HepG2 (cell line): ENCODE measurements around the gene SMAD2. TPM values are rescaled to one million over a fixed set of nuclear protein-coding genes. Genes with fewer than 3 reads are reported as not detected.
A peak's percentile ranks its signal among the peaks of the same experiment; 100 is the strongest.

Experiments used
- ATAC-seq: fragments of 200-7000 bp; cut with Tn5 transposase; 3 replicates; pipeline ENCODE4 v1.9.1; 2020; ENCODE audit warnings: mild to moderate bottlenecking, moderate library complexity
- BruUV-seq: library from RNA; stranded (reverse); fragments of 400-500 nt; replicated peaks from 2 replicates; lab custom pipeline; 2021; lab: Mats Ljungman, UMichigan
- CTCF ChIA-PET: fragments of 300-600 bp; formaldehyde crosslinking; extraction: SDS; loops from one replicate; lab custom pipeline; 2021; ENCODE audit warnings: low total read pairs, inconsistent platforms, low intra/inter-chr PET ratio; lab: Yijun Ruan, JAX
- POLR2A ChIA-PET: fragments of 350-600 bp; sonication (Branson Sonifier 250); formaldehyde crosslinking; loops from one replicate; lab custom pipeline; 2020; ENCODE audit warnings: antibody characterized with exemption, inconsistent platforms; lab: Yijun Ruan, JAX
- DNase-seq: peaks from one replicate; pipeline ENCODE4 v3.0.0-alpha.2; 2015; ENCODE audit warnings: low spot score
- FAIRE-seq: peaks from 3 replicates; lab custom pipeline; 2011; peaks lifted over from hg19 to GRCh38; lab: Jason Lieb, UNC
- H2AFZ ChIP-seq: one replicate; pipeline ENCODE4 v1.6.1; 2011; ENCODE audit warnings: low read length, inconsistent platforms
- H3K27ac ChIP-seq: fragments of 300-600 bp; 3 replicates; pipeline ENCODE4 v1.8.0; 2011; ENCODE audit warnings: mixed run types, mild to moderate bottlenecking, mixed read lengths, low read length, inconsistent platforms; ENCODE audit not compliant: insufficient read depth; ENCODE audit errors: extremely low read length
- H3K27me3 ChIP-seq, 2 experiments: fragments of 200-600 bp in 1 of 2; 2 replicates in 1 of 2; 3 replicates in 1 of 2; pipeline versions ENCODE4 v1.6.0 to v1.8.0; 2011; ENCODE audit warnings: low read length in 2 of 2, mild to moderate bottlenecking in 2 of 2, moderate library complexity in 2 of 2, inconsistent platforms in 1 of 2; ENCODE audit not compliant: insufficient read depth in 2 of 2, control insufficient read depth in 1 of 2
- H3K36me3 ChIP-seq, 2 experiments: fragments of 200-600 bp in 1 of 2; replicated peaks in 1 of 2; 2 replicates in 1 of 2; 3 replicates in 1 of 2; pipeline versions ENCODE4 v1.5.1 to v1.8.0; 2011; ENCODE audit warnings: low read length in 2 of 2, inconsistent platforms in 1 of 2; ENCODE audit not compliant: insufficient read depth in 2 of 2, control insufficient read depth in 1 of 2
- H3K4me1 ChIP-seq: 2 replicates; pipeline ENCODE4 v1.5.1; 2012; ENCODE audit warnings: low read length, inconsistent platforms; ENCODE audit not compliant: insufficient read depth
- H3K4me2 ChIP-seq: 2 replicates; pipeline ENCODE4 v1.6.0; 2011; ENCODE audit warnings: low read depth, low read length, inconsistent platforms
- H3K4me3 ChIP-seq, 3 experiments: fragments of 200-600 bp in 1 of 3; sonication (generic), shearing (Covaris generic) in 1 of 3; replicated peaks in 1 of 3; 2 replicates each; pipeline ENCODE4 v1.5.1; 2011 to 2016; ENCODE audit warnings: low read length in 3 of 3, inconsistent platforms in 2 of 3, low read depth in 2 of 3, mild to moderate bottlenecking in 2 of 3, control low read depth in 1 of 3, mixed read lengths in 1 of 3; ENCODE audit not compliant: insufficient read depth in 1 of 3
- H3K79me2 ChIP-seq: one replicate; pipeline ENCODE4 v1.6.1; 2011; ENCODE audit warnings: low read length, inconsistent platforms; ENCODE audit not compliant: insufficient read depth
- H3K9ac ChIP-seq: 2 replicates; pipeline ENCODE4 v1.6.0; 2011; ENCODE audit warnings: mild to moderate bottlenecking, low read depth, low read length, inconsistent platforms; ENCODE audit not compliant: insufficient read depth
- H3K9me3 ChIP-seq: 2 replicates; pipeline ENCODE4 v1.5.1; 2012; ENCODE audit warnings: mild to moderate bottlenecking, low read length
- H4K20me1 ChIP-seq: 2 replicates; pipeline ENCODE4 v1.6.0; 2011; ENCODE audit warnings: inconsistent platforms, mild to moderate bottlenecking, low read length, moderate library complexity; ENCODE audit not compliant: insufficient read depth
- KLF15 ChIP-seq: sonication (generic); formaldehyde crosslinking; IDR thresholded peaks from 2 replicates; pipeline ENCODE4 v1.8.1; 2023; ENCODE audit warnings: borderline replicate concordance, mild to moderate bottlenecking, inconsistent platforms, missing genetic modification reagents, mixed read lengths
- KLF6 ChIP-seq: IDR thresholded peaks from 2 replicates; pipeline ENCODE4 v1.8.0; 2016; ENCODE audit warnings: missing biosample characterization, missing genetic modification reagents
- POGZ ChIP-seq: sonication (generic); formaldehyde crosslinking; IDR thresholded peaks from 2 replicates; pipeline ENCODE4 v1.4.0; 2020; ENCODE audit warnings: mild to moderate bottlenecking, missing genetic modification reagents
- RXRA ChIP-seq: sonication (generic); formaldehyde crosslinking; IDR thresholded peaks from 2 replicates; pipeline ENCODE4 v1.5.1; 2020; ENCODE audit warnings: missing genetic modification reagents
- SAP130 ChIP-seq: IDR thresholded peaks from 2 replicates; pipeline ENCODE4 v1.6.1; 2016; ENCODE audit warnings: low read depth
- STAG1 ChIP-seq: sonication (generic); formaldehyde crosslinking; IDR thresholded peaks from 2 replicates; pipeline ENCODE4 v1.4.0; 2020; ENCODE audit warnings: missing genetic modification reagents
- YEATS4 ChIP-seq: sonication (generic); formaldehyde crosslinking; IDR thresholded peaks from 2 replicates; pipeline ENCODE4 v1.4.0; 2020; ENCODE audit warnings: missing genetic modification reagents, borderline replicate concordance
- ZNF256 ChIP-seq: sonication (generic); formaldehyde crosslinking; conservative IDR thresholded peaks from 2 replicates; pipeline ENCODE4 v1.4.0; 2020; ENCODE audit warnings: missing genetic modification reagents
- ZNF382 ChIP-seq: sonication (generic); formaldehyde crosslinking; IDR thresholded peaks from 2 replicates; pipeline ENCODE4 v1.5.0; 2020; ENCODE audit warnings: missing genetic modification reagents, mild to moderate bottlenecking, borderline replicate concordance
- ZNF546 ChIP-seq: sonication (generic); formaldehyde crosslinking; conservative IDR thresholded peaks from 2 replicates; pipeline ENCODE4 v1.8.1; 2023; ENCODE audit warnings: mild to moderate bottlenecking, missing genetic modification reagents
- ZNF737 ChIP-seq: sonication (generic); formaldehyde crosslinking; IDR thresholded peaks from 2 replicates; pipeline ENCODE4 v1.5.0; 2020; ENCODE audit warnings: missing genetic modification reagents, mild to moderate bottlenecking, borderline replicate concordance
- ZNF749 ChIP-seq: sonication (generic); formaldehyde crosslinking; IDR thresholded peaks from 2 replicates; pipeline ENCODE4 v1.8.0; 2022; ENCODE audit warnings: mild to moderate bottlenecking, missing genetic modification reagents, moderate library complexity, borderline replicate concordance
- ZNF768 ChIP-seq: sonication (generic); formaldehyde crosslinking; IDR thresholded peaks from 2 replicates; pipeline ENCODE4 v1.4.0; 2020; ENCODE audit warnings: missing genetic modification reagents
- WGBS: methylation state at CpG from one replicate; pipeline ENCODE4 v1.1.6; 2017; ENCODE audit warnings: low lambda C conversion rate; 5-methylcytosine and 5-hydroxymethylcytosine counted together
- in situ Hi-C: cut with HindIII; loops from 2 replicates; pipeline ENCODE4 v1.10.0; 2017; ENCODE audit warnings: low pct_unique_long_range_greater_than_20kb; ENCODE audit not compliant: extremely low pct_ligation_motif_present
- intact Hi-C: fragments of 100-400 bp; cut with micrococcal nuclease; formaldehyde crosslinking; loops from one replicate; pipeline ENCODE4 v1.10.0; 2022; ENCODE audit not compliant: unreplicated experiment
- polyA plus RNA-seq, 8 experiments: library from polyadenylated mRNA; depleted of rRNA in 3 of 8; stranded (reverse) in 7 of 8; unstranded in 1 of 8; fragments of >200 nt; fragmentation: Illumina TruSeq in 4 of 8; extraction: Trizol in 4 of 8; gene quantifications; 2 replicates each; pipeline versions ENCODE4 v1.2.1 to v1.2.3, GENCODE V29; 2011 to 2016; ENCODE audit warnings: low read depth in 4 of 8, missing spikeins in 1 of 8, mixed read lengths in 1 of 8; ENCODE audit not compliant: insufficient read depth in 1 of 8
- total RNA-seq, 5 experiments: library from RNA; depleted of rRNA; stranded (reverse); fragments of >200 nt; fragmentation: Illumina TruSeq; extraction: Trizol; gene quantifications; 2 replicates each; pipeline ENCODE4 v1.2.3, GENCODE V29; 2016; ENCODE audit warnings: low read depth in 1 of 5
- TF ChIP-seq, protein P1 (sequence below): sonication (generic); formaldehyde crosslinking; IDR thresholded peaks from 2 replicates; pipeline ENCODE4 v1.5.0; 2020; ENCODE audit warnings: mild to moderate bottlenecking, missing genetic modification reagents, moderate library complexity

SMAD2 gene
- total and polyA plus RNA-seq, 2 of the 13 experiments (the other 11 are each of a cell fraction or from before 2014, with no cell fraction given) = 40.2 to 96.2 TPM

DNA sequence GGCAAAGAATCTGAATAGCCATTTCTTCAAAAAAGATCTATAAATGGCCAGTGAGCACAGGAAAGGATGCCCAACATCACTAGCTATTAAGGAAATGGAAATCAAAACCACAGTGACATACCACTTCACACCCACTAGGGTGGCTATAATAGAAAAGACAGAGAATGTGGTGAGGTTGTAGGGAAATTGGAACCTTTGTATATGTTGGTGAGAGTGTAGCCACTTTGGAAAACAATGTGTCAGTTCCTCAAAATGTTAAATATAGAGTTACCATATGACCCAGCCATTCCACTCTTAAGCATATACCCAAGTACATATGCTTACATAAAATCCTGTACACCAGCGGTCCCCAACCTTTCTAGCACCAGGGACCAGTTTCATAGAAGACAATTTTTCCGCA is 152.8 kb downstream of the SMAD2 start:
- CTCF ChIA-PET = no interaction called here
- no peak for ATAC-seq
- POLR2A ChIA-PET = no interaction called here

DNA sequence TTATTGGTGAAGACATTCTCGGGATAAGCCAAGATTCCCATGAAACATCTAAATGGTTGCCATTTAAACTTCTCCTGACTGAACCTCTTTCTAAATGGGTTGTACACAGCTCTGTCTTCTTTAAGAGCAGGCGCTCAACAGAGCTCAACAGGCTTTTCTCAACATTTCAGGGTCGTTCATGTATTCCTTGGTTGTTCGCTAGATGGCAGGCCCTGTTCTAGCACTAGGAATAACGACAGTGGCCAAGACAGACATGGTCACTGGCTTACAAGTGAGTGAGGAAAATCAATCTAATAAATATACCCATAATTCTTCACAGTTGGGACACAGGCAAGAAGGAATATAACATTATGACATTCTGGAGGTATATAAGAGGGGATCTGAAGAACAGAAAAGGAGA is 154.5 kb downstream of the SMAD2 start:
- CTCF ChIA-PET = no interaction called here
- no peaks in the 10 kb centered on the region for H3K9me3 ChIP-seq
- intact Hi-C loops = loop anchor here (1.0 kb wide), 1 partner anchor 246 kb away; no protein-coding TSS in a partner anchor

More for the DNA sequence above, 152.8 kb downstream of the SMAD2 start:
- DNase-seq (no peak), FAIRE-seq (no peak)
- Histone ChIP-seq H3K9ac (no peak overlapping the region), H3K4me3 (no peak overlapping the region), H3K27me3 (peaks cover 2 to 5% of the 10 kb centered on the region in 2 experiments; a peak in 3 of 5 replicates), H3K9me3 (no peaks in the 10 kb centered on the region), H2AFZ (no peak overlapping the region), H4K20me1 (no peaks in the 10 kb centered on the region), H3K4me1 (no peaks in the 10 kb centered on the region), H3K4me2 (no peak overlapping the region), H3K36me3 (no peaks in the 10 kb centered on the region), H3K79me2 (no peaks in the 10 kb centered on the region), H3K27ac (no peak overlapping the region)
- WGBS = 19% methylated on average over 2 of the region's 2 CpGs
- intact Hi-C loops = no loop called here
- no peak for TF ChIP-seq KLF15 (CRISPR knock-in tag)
- no peak for TF ChIP-seq SAP130 (CRISPR knock-in tag)
- TF ChIP-seq RXRA (CRISPR knock-in tag) = no peak
- TF ChIP-seq YEATS4 = no peak
- no peak for TF ChIP-seq ZNF546
- no peak for TF ChIP-seq ZNF382 (CRISPR knock-in tag)
- no peak for TF ChIP-seq ZNF737
- TF ChIP-seq ZNF749 (CRISPR knock-in tag) = no peak
- TF ChIP-seq, all 625 proteins: peak for 0
- BruUV-seq = no TSS peak
- in situ Hi-C loops = no loop called here

More for the DNA sequence above, 154.5 kb downstream of the SMAD2 start:
- Histone ChIP-seq H3K27me3 (peaks cover 2 to 9% of the 10 kb centered on the region in 2 experiments; a peak in 3 of 5 replicates), H3K36me3 (no peaks in the 10 kb centered on the region), H3K4me2 (no peak overlapping the region), H2AFZ (no peak overlapping the region), H3K79me2 (no peaks in the 10 kb centered on the region), H4K20me1 (no peaks in the 10 kb centered on the region), H3K9ac (no peak overlapping the region), H3K27ac (no peak overlapping the region), H3K4me1 (no peaks in the 10 kb centered on the region), H3K4me3 (no peak overlapping the region)
- DNase-seq (peak; percentile 32), FAIRE-seq (no peak), ATAC-seq (peak; percentile 79)
- TF ChIP-seq ZNF768 (no peak), STAG1 (CRISPR knock-in tag) (peak; percentile 63), ZNF256 (no peak), KLF6 (CRISPR knock-in tag) (no peak), POGZ (CRISPR knock-in tag) (no peak)
- TF ChIP-seq, protein P1, sequence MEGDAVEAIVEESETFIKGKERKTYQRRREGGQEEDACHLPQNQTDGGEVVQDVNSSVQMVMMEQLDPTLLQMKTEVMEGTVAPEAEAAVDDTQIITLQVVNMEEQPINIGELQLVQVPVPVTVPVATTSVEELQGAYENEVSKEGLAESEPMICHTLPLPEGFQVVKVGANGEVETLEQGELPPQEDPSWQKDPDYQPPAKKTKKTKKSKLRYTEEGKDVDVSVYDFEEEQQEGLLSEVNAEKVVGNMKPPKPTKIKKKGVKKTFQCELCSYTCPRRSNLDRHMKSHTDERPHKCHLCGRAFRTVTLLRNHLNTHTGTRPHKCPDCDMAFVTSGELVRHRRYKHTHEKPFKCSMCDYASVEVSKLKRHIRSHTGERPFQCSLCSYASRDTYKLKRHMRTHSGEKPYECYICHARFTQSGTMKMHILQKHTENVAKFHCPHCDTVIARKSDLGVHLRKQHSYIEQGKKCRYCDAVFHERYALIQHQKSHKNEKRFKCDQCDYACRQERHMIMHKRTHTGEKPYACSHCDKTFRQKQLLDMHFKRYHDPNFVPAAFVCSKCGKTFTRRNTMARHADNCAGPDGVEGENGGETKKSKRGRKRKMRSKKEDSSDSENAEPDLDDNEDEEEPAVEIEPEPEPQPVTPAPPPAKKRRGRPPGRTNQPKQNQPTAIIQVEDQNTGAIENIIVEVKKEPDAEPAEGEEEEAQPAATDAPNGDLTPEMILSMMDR (CRISPR knock-in tag) = peak; percentile 53
- POLR2A ChIA-PET = no interaction called here
- no TSS peak for BruUV-seq
- 2% methylated on average over 5 of the region's 5 CpGs for WGBS
- in situ Hi-C loops = no loop called here
